ENCODE results near the gene APBB3.

- TF ChIP-seq CTCF (IDR thresholded peaks at IDR 0.05; ENCODE audit: insufficient read depth, low read length, poor library complexity, severe bottlenecking): no peak
- TF ChIP-seq EZH2phosphoT487 (conservative IDR thresholded peaks at IDR 0.05; ENCODE audit: low read length): no peak
These were observed 8.0 kb downstream of the APBB3 start for GRCh38 chr5:140556438-140556837.
